Suprapubic skin (tissue), 3 donors: Measurements from ENCODE around the gene CDH4.

Experiments
- EP300 ChIP-seq: sonication (generic); formaldehyde crosslinking; IDR thresholded peaks from one replicate; pipeline ENCODE4 v1.6.1; 2017; ENCODE audit warnings: antibody characterized with exemption
- POLR2A ChIP-seq, 2 donors: fragments of 450-650 bp; IDR thresholded peaks; one replicate each; pipeline ENCODE4 v1.6.1; 2017; ENCODE audit warnings: antibody characterized with exemption in 2 of 2, mild to moderate bottlenecking in 2 of 2, moderate library complexity in 2 of 2
- TF ChIP-seq, protein P1 (sequence below), 2 donors: fragments of 200-600 bp in 1 of 2; fragments of 450-650 bp in 1 of 2; sonication (generic) in 1 of 2; IDR thresholded peaks; one replicate each; pipeline ENCODE4 v1.5.1; 2016 to 2019; ENCODE audit warnings: antibody characterized with exemption in 2 of 2, mild to moderate bottlenecking in 1 of 2, moderate library complexity in 1 of 2

DNA sequence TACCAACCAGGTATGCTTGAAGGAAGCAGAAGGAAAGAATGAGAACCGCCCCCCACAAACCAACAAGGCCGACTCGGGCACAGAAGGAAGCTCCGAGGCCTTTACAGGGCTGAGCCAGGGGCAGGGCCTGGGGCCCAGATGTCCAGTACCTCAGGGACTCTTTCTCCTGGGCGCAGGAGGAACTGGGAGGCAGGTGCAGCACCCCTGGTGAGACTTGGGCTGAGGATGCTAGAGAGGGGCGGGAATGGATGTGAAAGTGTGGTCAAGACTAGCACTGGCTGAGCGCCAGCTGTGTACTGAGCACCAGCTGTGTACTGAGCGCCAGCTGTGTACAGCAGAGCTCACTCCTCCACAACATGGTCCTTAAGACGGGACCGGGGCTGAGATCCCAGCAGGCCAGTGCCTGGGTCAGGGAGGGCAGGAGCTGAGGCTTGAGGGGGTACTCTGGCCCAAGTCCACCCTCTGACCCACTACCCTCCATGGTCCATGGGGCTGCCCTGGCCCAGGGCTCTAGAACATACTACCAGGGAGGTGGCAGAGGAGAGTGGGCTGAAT is 444.2 kb downstream of the CDH4 start:
- TF ChIP-seq, protein P1, sequence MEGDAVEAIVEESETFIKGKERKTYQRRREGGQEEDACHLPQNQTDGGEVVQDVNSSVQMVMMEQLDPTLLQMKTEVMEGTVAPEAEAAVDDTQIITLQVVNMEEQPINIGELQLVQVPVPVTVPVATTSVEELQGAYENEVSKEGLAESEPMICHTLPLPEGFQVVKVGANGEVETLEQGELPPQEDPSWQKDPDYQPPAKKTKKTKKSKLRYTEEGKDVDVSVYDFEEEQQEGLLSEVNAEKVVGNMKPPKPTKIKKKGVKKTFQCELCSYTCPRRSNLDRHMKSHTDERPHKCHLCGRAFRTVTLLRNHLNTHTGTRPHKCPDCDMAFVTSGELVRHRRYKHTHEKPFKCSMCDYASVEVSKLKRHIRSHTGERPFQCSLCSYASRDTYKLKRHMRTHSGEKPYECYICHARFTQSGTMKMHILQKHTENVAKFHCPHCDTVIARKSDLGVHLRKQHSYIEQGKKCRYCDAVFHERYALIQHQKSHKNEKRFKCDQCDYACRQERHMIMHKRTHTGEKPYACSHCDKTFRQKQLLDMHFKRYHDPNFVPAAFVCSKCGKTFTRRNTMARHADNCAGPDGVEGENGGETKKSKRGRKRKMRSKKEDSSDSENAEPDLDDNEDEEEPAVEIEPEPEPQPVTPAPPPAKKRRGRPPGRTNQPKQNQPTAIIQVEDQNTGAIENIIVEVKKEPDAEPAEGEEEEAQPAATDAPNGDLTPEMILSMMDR (IDR thresholded peaks at IDR 0.05): no peak
- TF ChIP-seq POLR2A (IDR thresholded peaks at IDR 0.05): no peak
- no peak for TF ChIP-seq EP300
